Esophagus muscularis mucosa (tissue), 4 donors: ENCODE data around the gene CDKL5.

ENCODE experiments used
- CTCF ChIP-seq, 3 experiments: fragments of 200-600 bp in 2 of 3; fragments of 450-650 bp in 1 of 3; sonication (generic) in 2 of 3; IDR thresholded peaks; one replicate each; pipeline ENCODE4 v1.5.1; 2017 to 2019; ENCODE audit warnings: antibody characterized with exemption in 3 of 3, mild to moderate bottlenecking in 2 of 3, moderate library complexity in 1 of 3
- EP300 ChIP-seq: sonication (generic); formaldehyde crosslinking; IDR thresholded peaks from one replicate; pipeline ENCODE4 v1.6.1; 2017; ENCODE audit warnings: antibody characterized with exemption
- POLR2A ChIP-seq: fragments of 450-650 bp; IDR thresholded peaks from one replicate; pipeline ENCODE4 v1.6.1; 2017; ENCODE audit warnings: antibody characterized with exemption, moderate library complexity, mild to moderate bottlenecking, low read depth
- POLR2AphosphoS5 ChIP-seq, 2 donors: sonication (generic); formaldehyde crosslinking; IDR thresholded peaks; one replicate each; pipeline ENCODE4 v1.6.1; 2017; ENCODE audit warnings: antibody characterized with exemption in 2 of 2

DNA sequence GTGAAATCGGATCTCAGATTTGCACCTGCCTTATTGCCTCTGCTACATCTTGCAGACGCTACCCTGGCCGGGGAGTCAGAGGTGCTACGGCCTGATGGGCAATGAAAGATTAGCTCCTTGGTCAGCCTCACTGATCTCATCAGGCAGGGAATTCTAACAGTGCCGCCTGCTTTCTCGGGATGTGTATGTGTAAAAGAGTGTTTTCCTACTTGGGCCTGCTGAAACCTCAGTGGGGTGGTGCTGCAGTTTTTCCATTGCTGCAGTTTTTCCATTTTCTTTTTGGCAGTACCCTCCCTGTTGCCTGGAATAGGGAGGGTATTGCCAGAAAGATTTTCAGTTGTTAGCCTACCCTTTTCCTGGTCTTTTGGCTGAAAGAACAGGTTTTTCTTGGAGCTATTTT, 117.5 kb downstream of the CDKL5 start:
- TF ChIP-seq CTCF (IDR thresholded peaks at IDR 0.05) (no peak), POLR2A (no peak), POLR2AphosphoS5 (IDR thresholded peaks at IDR 0.05) (no peak), EP300 (no peak)
